ENCODE data around the gene CDKN1C. TPM values are rescaled to one million over a fixed set of nuclear protein-coding genes. Genes with fewer than 3 reads are reported as not detected.

The CDKN1C gene
- total RNA-seq, 1 experiment from 2014 or later: 15.4 TPM

DNA sequence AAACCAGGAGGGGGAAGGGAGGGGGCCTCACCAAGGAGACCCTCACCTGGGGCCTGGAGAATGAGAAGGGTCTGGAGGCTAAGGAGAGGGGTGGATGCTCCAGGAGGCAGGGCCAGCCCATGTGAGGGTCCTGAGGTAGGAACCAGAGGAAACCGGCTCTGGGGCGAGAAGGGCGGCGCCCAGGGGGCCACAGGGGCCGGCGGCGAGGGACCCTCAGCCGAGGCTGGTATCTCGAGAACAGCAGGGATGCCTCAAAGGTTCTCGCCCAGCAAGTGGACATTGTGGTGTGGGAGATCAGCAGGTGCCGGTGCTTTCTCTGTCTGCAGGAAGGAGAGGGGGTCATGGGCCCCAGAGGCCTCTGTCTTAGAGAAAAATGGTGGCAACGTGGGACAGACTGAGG lies 47.9 kb downstream of the CDKN1C start:
- peak overlapping the region in 1 of 3 experiments; percentile 37; a peak in 1 of 7 replicates for H3K27ac Mint-ChIP-seq
- Histone ChIP-seq H2BK120ac (ENCODE audit: low read depth, low read length, poor library complexity, severe bottlenecking) (no peak overlapping the region), H3K4me2 (ENCODE audit: insufficient read depth, insufficient read length, low read length) (no peak overlapping the region), H3K4ac (ENCODE audit: low read depth, low read length) (no peak overlapping the region), H2AK5ac (ENCODE audit: insufficient read length, low read length) (no peak overlapping the region), H3K56ac (ENCODE audit: insufficient read length, low read depth, low read length) (no peak overlapping the region), H3K14ac (ENCODE audit: insufficient read depth, low read length) (no peak overlapping the region), H3K79me2 (ENCODE audit: insufficient read depth, low read length) (no peaks in the 10 kb centered on the region), H2BK12ac (ENCODE audit: insufficient read length, low read depth, low read length) (no peak overlapping the region), H4K91ac (ENCODE audit: insufficient read length, low read depth, low read length) (no peak overlapping the region), H2AFZ (ENCODE audit: low read length) (no peak overlapping the region), H2BK20ac (ENCODE audit: low read depth, low read length, poor library complexity, severe bottlenecking) (no peak overlapping the region), H3K27me3 (ENCODE audit: insufficient read depth, low read length) (no peaks in the 10 kb centered on the region; the same call in 1 of the 2 replicates), H4K20me1 (ENCODE audit: control insufficient read depth, insufficient read depth, insufficient read length) (no peaks in the 10 kb centered on the region), H3K27ac (ENCODE audit: insufficient read length, low read depth, low read length) (no peak overlapping the region), H4K8ac (replicated peaks; ENCODE audit: insufficient read length, low read depth, low read length) (no peak overlapping the region), H2BK15ac (ENCODE audit: low read depth, low read length) (no peak overlapping the region), H3K9ac (ENCODE audit: extremely low read depth, insufficient read length, low read length) (no peak overlapping the region), H3K4me1 (ENCODE audit: insufficient read depth, low read length) (no peaks in the 10 kb centered on the region), H3K79me1 (ENCODE audit: insufficient read depth, low read depth, low read length, poor library complexity, severe bottlenecking) (no peaks in the 10 kb centered on the region), H4K5ac (ENCODE audit: insufficient read length, low read depth, low read length) (no peak overlapping the region), H3K23ac (ENCODE audit: insufficient read length, low read depth, low read length) (no peak overlapping the region), H3K18ac (ENCODE audit: insufficient read length, low read depth, low read length) (no peak overlapping the region), H2BK5ac (ENCODE audit: insufficient read length, low read length) (no peak overlapping the region), H3K23me2 (ENCODE audit: insufficient read length, low read depth, low read length, poor library complexity, severe bottlenecking) (no peaks in the 10 kb centered on the region), H3T11ph (ENCODE audit: low read length) (no peak overlapping the region), H3K9me3 (ENCODE audit: control insufficient read depth, low read depth, low read length) (no peaks in the 10 kb centered on the region)
- no CpG with 5 or more reads among the region's 12 CpGs for WGBS (ENCODE audit: extremely low coverage, insufficient read length, low lambda C conversion rate)
- H3K4me1 Mint-ChIP-seq: peaks cover 36 to 41% of the 10 kb centered on the region in 2 experiments
- H3K4me3 Mint-ChIP-seq: no peak overlapping the region
- H3K36me3 Mint-ChIP-seq (ENCODE audit: insufficient read depth in 1 of 3, low read depth in 3 of 3): no peaks in the 10 kb centered on the region
- H3K9me3 Mint-ChIP-seq: no peaks in the 10 kb centered on the region
- TF ChIP-seq, protein P1, sequence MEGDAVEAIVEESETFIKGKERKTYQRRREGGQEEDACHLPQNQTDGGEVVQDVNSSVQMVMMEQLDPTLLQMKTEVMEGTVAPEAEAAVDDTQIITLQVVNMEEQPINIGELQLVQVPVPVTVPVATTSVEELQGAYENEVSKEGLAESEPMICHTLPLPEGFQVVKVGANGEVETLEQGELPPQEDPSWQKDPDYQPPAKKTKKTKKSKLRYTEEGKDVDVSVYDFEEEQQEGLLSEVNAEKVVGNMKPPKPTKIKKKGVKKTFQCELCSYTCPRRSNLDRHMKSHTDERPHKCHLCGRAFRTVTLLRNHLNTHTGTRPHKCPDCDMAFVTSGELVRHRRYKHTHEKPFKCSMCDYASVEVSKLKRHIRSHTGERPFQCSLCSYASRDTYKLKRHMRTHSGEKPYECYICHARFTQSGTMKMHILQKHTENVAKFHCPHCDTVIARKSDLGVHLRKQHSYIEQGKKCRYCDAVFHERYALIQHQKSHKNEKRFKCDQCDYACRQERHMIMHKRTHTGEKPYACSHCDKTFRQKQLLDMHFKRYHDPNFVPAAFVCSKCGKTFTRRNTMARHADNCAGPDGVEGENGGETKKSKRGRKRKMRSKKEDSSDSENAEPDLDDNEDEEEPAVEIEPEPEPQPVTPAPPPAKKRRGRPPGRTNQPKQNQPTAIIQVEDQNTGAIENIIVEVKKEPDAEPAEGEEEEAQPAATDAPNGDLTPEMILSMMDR (conservative IDR thresholded peaks at IDR 0.05): no peak
- peaks cover 71% of the 10 kb centered on the region for H3K27me3 Mint-ChIP-seq (ENCODE audit: low read depth)
- no peak for DNase-seq
